CD4-positive, alpha-beta T cell treated with Interleukin-15 for 1 hour (primary cell): Measurements from ENCODE around the gene RHBDF1.

Experiments used
- DNase-seq: peaks from one replicate; pipeline ENCODE4 v3.0.0-alpha.2; 2020

Gene RHBDF1

DNA sequence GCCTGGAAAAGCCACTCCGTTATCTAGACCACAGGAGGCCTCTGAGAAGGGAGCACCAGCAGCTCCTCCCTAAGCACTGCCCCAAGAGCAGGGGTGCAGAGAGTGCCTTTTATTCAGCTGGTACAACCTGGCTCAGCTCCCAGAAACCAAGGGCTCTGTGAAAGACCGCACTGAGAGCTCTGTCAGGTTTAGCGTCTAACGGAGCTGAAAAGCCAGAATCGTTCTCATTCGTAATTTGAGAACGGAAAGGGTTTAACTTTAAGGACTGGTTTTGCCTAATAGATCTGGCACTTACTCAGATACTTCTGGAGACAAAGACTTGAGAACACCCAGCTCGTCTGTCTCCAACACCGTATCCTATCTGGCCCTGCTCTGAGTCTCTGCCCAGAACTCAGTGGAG, 19.1 kb upstream of the RHBDF1 start:
- no peak for DNase-seq

DNA sequence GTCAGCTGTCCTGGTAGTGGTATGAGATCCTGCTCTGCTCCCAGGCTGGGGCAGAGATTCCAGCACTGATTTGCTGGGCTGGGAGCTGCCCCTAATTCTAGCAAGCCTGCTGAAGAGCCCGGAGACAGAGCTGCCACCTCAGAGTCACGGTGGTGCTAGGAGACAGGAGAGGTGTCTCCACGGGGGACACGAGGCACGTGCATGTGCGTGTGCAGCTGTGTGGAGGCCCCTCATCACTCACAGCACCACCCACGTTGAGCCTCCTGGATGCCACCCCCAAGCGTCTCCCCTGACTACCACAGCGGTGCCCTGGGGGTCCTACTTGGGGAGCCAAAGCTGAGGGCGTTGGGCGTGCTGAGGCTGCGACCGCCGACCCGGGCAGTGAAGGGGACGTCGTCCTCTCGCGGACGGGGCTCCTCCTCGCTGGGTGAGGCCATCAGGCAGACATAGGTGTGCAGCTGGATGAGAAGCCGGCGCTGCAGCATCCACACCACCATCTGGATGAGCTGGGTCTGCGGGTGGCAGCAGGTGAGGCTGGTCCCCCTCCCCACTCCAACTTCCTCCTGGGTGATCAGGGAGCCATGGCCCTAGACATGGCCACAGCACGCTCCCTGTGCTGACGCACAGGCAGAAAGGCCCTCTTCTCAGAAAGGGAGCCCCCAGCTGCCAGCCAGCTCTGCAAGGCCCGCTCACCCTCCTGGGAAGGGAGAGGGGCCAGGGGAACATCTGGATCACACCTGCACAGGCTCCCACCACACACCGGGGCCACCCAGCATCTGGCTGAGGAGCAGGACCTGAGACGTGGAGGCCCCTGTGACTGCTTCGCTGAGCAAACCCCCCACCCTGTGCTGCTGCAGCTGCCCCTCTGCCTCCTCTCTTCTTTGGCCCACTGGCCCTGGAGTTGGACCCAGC, 17.2 kb upstream of the RHBDF1 start:
- no peak for DNase-seq

DNA sequence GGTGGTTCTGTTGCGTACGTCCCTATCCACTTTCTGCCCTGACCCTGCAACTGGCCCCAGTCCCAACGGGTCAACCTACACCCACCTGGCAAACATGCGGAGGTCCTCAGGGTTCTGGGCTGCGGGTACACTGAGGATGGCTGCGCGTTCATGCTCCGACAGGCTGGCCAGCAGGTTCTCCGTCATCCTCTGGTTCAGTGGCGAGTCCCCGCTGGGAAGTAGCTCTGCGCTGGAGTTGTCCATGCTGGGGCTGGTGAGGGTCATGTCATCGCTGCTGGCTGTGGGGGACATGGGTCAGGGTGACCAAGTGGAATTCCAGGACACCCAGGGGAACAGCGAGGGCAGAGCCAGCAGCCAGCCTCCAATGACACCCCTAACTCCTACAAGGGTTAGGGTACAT, 16.2 kb upstream of the RHBDF1 start:
- no peak for DNase-seq

DNA sequence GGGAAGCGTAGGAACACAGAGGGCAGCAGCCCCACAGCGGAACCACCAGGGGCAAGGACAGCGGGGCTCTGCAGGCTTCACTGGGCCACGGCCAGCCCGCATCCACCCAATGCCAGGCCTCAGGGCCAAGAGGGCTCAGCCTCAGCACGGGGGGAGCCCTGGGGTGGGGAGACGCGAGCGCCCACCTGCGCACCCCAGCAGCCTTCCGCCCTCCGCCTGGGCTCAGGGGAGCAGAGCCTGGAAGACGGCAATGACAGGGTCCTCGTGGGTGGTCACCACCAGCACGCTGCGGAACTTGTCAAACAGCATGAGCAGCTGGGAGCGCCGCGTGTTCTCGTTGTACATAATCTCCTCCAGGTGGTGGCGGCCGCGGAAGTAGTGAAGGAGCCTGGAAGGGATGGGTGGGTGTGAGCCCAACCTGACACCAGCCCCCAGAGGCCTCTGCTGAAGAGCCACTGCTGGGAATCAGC, 14.1 kb upstream of the RHBDF1 start:
- DNase-seq, result no peak

- DNase-seq, result no peak
Observed at GRCh38 chr16:85865-86264, 13.4 kb upstream of the RHBDF1 start.

- no peak for DNase-seq
Observed at GRCh38 chr16:85407-85782, 13.0 kb upstream of the RHBDF1 start.

DNA sequence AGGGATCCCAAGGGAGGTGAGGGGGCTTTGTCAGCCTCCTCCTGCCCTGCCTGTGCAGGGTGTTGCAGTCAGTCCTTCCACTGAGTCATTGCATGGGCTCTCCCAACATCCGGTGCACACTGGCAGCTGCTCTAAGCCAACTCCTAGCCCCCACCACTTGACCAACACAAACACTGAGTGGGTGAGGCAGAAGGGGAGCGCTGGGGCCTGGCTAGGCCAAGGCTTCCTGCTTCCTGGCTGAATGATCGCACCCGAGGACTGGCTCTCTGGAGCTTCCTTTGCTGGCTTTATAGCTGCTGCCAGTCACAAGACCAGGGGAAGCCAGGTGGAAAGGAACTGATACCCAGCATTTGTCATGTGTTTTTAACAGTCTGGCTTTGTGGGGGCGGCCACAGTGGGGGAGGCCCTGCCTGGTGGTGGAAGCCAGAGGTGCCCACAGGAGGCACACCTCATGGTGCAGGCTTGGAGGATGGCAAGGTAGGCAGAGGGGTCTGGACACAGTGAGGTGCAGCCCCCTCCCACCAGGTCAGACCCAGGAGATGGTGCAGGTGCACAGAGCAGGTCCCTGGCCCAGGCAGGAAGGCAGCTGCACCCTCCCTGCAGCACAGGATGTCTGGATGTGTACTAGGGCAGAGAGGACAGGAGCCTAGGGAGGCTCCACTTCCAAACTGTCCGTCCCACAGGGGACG, 12.4 kb upstream of the RHBDF1 start:
- DNase-seq, result peak; percentile 44

- DNase-seq, result no peak
Observed at GRCh38 chr16:83781-84615, 11.6 kb upstream of the RHBDF1 start.

- no peak for DNase-seq
Observed at GRCh38 chr16:83060-83603, 10.7 kb upstream of the RHBDF1 start.

DNA sequence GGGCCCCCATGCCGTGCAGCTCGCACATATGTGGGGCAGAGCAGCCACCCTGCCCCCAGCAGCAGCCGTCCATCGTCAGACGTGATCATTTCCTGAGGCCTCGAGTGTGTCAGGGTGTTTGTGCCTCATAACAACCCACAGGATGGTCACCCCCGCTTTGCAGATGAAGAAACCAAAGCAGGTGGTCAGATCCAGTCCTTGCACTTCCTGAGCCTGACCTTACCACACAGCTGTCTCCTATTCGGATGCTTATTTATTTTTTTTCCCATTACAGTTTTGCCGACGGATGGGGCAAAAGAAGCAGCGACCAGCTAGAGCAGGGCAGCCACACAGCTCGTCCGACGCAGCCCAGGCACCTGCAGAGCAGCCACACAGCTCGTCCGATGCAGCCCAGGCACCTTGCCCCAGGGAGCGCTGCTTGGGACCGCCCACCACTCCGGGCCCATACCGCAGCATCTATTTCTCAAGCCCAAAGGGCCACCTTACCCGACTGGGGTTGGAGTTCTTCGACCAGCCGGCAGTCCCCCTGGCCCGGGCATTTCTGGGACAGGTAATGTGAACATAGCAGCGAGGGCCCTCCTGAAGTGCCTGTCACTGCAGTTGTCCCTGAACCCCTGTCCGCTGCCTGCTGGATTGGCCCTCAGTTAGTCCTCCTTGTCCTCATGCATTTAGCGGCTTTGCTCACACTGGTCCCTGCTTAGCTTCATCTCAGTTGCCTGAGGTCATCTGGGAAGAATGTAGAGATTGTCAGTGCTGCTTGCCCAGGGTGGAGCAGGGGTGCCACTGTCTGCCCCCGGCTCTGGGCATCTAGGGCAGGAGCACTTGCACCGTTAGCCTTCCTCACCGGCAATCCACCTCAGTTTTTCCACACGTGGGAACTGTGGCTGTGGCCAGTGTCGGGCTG, 7.0 kb upstream of the RHBDF1 start:
- no peak for DNase-seq

DNA sequence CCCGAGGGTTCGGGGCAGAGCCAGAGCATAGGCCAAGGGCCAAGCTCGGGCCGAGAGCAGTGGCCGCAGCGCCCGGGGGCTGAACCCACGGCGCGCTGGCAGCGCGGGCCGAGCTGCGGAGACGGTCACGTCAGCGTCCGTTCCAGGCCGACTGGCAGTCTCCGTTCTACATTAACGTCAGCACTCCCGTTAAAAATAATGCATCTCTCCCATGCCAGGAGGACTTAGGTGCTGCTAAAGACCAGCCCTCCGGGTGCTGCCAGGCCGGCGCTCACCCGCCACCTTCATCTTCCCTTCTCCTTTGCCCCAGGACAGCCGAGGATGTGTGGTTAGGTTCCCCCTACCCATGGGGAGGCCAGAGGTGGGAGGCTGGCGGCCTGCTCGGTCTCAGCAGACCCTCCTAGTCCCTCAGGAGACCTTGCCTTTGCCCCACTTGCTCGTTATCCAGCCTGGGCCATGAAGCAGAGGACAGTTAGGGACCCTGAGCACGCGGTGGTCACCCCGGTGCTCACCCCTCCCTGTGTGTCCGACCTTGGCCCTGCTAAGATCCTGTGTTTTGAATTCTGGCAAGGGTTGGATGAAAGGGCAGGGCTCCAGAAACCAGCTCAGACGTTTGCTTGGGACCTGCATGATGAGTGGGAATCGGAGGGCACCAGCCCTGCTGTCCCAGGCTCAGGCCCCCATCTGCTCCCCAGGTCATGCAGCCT, 6.2 kb upstream of the RHBDF1 start:
- no peak for DNase-seq

- DNase-seq, result peak; percentile 81
Observed at GRCh38 chr16:77807-78443, 5.5 kb upstream of the RHBDF1 start, which contains the start of gene MPG. Gene MPG (plus strand): TSS chr16:78225. CDS start chr16:78310, 85 bp downstream.

- no peak for DNase-seq
Observed at GRCh38 chr16:77273-77806, 4.9 kb upstream of the RHBDF1 start.

GRCh38 chr16:76535-77272, 4.3 kb upstream of the RHBDF1 start:
- no peak for DNase-seq

DNA sequence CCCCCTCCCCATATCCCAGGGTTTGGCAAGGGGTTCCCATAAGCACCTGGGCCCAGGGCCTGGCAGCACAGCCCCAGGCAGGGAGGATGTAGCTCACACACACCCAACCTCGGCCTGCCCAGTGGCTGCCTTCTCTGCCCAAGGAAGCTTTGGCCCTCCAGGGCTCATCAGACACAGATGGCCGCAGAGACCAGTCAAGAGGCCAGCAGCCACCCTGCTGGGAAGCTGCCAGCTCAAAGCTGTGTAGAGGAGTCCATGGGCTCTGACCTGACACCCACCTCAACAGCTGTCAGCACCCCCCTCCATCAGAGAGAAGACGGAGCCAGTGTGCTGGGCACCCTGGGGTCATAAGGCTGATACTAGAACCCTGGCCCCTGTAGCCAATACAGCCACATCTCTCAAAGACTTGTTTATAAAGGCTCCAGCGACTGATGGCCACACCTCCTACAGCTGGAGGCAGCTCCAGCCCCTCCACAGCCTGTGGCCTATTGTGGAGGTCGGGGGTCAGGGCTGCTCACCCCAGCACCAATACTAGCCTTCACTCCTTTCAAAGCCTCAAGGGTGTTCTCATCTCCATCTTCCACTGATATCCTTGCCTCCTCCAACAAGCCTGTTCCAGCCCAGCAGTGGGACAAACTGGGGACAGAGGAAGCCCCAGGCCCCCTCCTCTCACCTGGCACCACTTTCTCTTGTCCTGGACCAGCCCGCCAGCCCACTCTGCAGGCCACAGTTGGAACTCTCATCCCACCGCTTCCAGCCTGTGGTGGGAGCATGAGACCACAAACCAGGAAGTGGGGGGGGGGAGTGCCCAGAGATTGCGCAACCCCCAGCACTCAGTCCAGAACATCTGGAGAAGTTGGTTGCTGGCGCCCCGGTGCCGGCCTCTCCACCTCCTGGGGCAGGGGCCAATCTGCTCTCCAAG, 3.4 kb upstream of the RHBDF1 start:
- no peak for DNase-seq

DNA sequence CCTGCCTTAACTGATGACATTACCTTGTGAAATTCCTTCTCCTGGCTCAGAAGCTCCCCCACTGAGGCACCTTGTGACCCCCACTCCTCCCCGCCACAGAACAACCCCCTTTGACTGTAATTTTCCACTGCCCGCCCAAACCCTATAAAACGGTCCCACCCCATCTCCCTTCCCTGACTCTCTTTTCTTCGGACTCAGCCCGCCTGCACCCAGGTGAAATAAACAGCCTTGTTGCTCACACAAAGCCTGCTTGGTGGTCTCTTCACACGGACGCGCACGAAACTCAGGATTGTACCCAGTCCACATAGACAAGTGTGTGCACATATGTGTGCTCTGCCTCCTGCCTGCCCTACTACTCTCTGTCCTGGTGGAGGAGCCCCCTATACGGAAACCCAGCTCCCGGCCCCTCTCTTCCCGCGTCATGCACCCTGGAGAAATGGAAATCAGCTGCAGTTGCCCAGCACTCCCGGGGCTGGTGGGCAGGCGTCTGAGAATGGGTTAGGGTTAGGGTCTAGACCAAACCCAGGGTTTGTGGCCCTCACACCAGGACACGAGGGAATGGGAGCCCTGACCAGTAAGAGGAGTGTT, 2.4 kb upstream of the RHBDF1 start:
- DNase-seq, result no peak

GRCh38 chr16:74051-74746, 1.8 kb upstream of the RHBDF1 start:
- no peak for DNase-seq
